CD8-positive, alpha-beta memory T cell (primary cell): ENCODE results near the gene CTNNA3. TPM values are rescaled to one million over a fixed set of nuclear protein-coding genes. Genes with fewer than 3 reads are reported as not detected.

Source experiments
- CTCF ChIA-PET: fragments of 350-600 bp; sonication (Branson Sonifier 250); formaldehyde crosslinking; loops from one replicate; lab custom pipeline; 2021; ENCODE audit warnings: antibody characterized with exemption; lab: Charles Lee
- POLR2A ChIA-PET: fragments of 350-600 bp; sonication (Branson Sonifier 250); formaldehyde crosslinking; loops from one replicate; lab custom pipeline; 2021; ENCODE audit warnings: antibody characterized with exemption; lab: Charles Lee
- DNase-seq, 5 donors: peaks; one replicate each; pipeline versions ENCODE4 v3.0.0 to v3.0.0-alpha.2; 2020 to 2022; ENCODE audit warnings: mixed read lengths in 1 of 5
- H3K27ac ChIP-seq: one replicate; pipeline ENCODE4 v1.7.0; 2013; ENCODE audit warnings: low read depth, mild to moderate bottlenecking, low read length, moderate library complexity
- H3K27me3 ChIP-seq: 2 replicates; pipeline ENCODE4 v1.7.0; 2013; ENCODE audit warnings: low read length, mild to moderate bottlenecking; ENCODE audit not compliant: insufficient read depth, poor library complexity, severe bottlenecking
- H3K36me3 ChIP-seq: 2 replicates; pipeline ENCODE4 v1.7.0; 2013; ENCODE audit warnings: mild to moderate bottlenecking, low read length, moderate library complexity; ENCODE audit not compliant: insufficient read depth
- H3K4me1 ChIP-seq: 2 replicates; pipeline ENCODE4 v1.7.0; 2013; ENCODE audit warnings: mild to moderate bottlenecking, low read length, moderate library complexity; ENCODE audit not compliant: insufficient read depth
- H3K4me3 ChIP-seq: 2 replicates; pipeline ENCODE4 v1.7.0; 2013; ENCODE audit warnings: mild to moderate bottlenecking, low read length
- H3K9me3 ChIP-seq: 2 replicates; pipeline ENCODE4 v1.7.0; 2013; ENCODE audit warnings: mild to moderate bottlenecking, low read length
- H3K27ac Mint-ChIP-seq, 8 donors: one replicate each; pipeline ENCODE4 v1.8.0; 2020 to 2021; ENCODE audit warnings: mixed read lengths in 8 of 8, mild to moderate bottlenecking in 6 of 8, inconsistent platforms in 3 of 8, moderate library complexity in 3 of 8
- H3K27me3 Mint-ChIP-seq, 2 donors: one replicate each; pipeline ENCODE4 v1.8.0; 2020 to 2021; ENCODE audit warnings: mixed read lengths in 2 of 2, mild to moderate bottlenecking in 1 of 2, moderate library complexity in 1 of 2
- H3K36me3 Mint-ChIP-seq, 3 donors: one replicate each; pipeline ENCODE4 v1.8.0; 2020 to 2021; ENCODE audit warnings: mixed read lengths in 3 of 3, inconsistent platforms in 1 of 3, mild to moderate bottlenecking in 1 of 3
- H3K4me1 Mint-ChIP-seq, 3 donors: one replicate each; pipeline ENCODE4 v1.8.0; 2020 to 2021; ENCODE audit warnings: mixed read lengths in 3 of 3, inconsistent platforms in 1 of 3, mild to moderate bottlenecking in 1 of 3
- H3K4me3 Mint-ChIP-seq, 7 donors: one replicate each; pipeline ENCODE4 v1.8.0; 2020 to 2021; ENCODE audit warnings: mixed read lengths in 7 of 7, mild to moderate bottlenecking in 6 of 7, moderate library complexity in 4 of 7, inconsistent platforms in 2 of 7
- H3K9me3 Mint-ChIP-seq, 5 donors: one replicate each; pipeline ENCODE4 v1.8.0; 2020 to 2022; ENCODE audit warnings: mixed read lengths in 5 of 5, mild to moderate bottlenecking in 3 of 5, moderate library complexity in 2 of 5, inconsistent platforms in 1 of 5
- polyA plus RNA-seq: library from polyadenylated mRNA; unstranded; fragments of 300-500 nt; fragmentation: Illumina TruSeq; gene quantifications from one replicate; pipeline ENCODE4 v1.2.3, GENCODE V29; 2021
- total RNA-seq, 2 experiments: library from RNA; stranded (reverse); gene quantifications; one replicate each; pipeline ENCODE4 v1.2.3, GENCODE V29; 2021

The CTNNA3 gene
- total and polyA plus RNA-seq, 3 experiments from 2014 or later = 0.92 TPM; not detected in 2

GRCh38 chr10:66102756-66103155, 1593.2 kb downstream of the CTNNA3 start:
- Mint-ChIP-seq H3K4me3 (no peak overlapping the region), H3K36me3 (no peaks in the 10 kb centered on the region), H3K27me3 (no peaks in the 10 kb centered on the region), H3K4me1 (no peaks in the 10 kb centered on the region), H3K9me3 (peaks cover 0 to 4% (median 2%) of the 10 kb centered on the region in 5 donors), H3K27ac (no peak overlapping the region)
- no peak for DNase-seq
- Histone ChIP-seq H3K4me3 (no peak overlapping the region), H3K27ac (no peak overlapping the region), H3K9me3 (no peaks in the 10 kb centered on the region), H3K4me1 (no peaks in the 10 kb centered on the region), H3K27me3 (no peaks in the 10 kb centered on the region), H3K36me3 (no peaks in the 10 kb centered on the region)
- ChIA-PET POLR2A (no interaction called here), CTCF (no interaction called here)

- Mint-ChIP-seq H3K9me3 (peaks cover 2 to 11% (median 4%) of the 10 kb centered on the region in 5 donors), H3K36me3 (no peaks in the 10 kb centered on the region), H3K27me3 (no peaks in the 10 kb centered on the region), H3K4me3 (no peak overlapping the region), H3K4me1 (no peaks in the 10 kb centered on the region), H3K27ac (no peak overlapping the region)
- ChIA-PET CTCF (no interaction called here), POLR2A (no interaction called here)
- H3K36me3 ChIP-seq = no peaks in the 10 kb centered on the region
- DNase-seq = no peak
- H3K27me3 ChIP-seq = no peaks in the 10 kb centered on the region
- no peaks in the 10 kb centered on the region for H3K9me3 ChIP-seq
- H3K4me3 ChIP-seq = no peak overlapping the region
- no peak overlapping the region for H3K27ac ChIP-seq
- H3K4me1 ChIP-seq = no peaks in the 10 kb centered on the region
These were observed 1597.2 kb downstream of the CTNNA3 start for GRCh38 chr10:66098595-66099480.

- Histone ChIP-seq H3K4me1 (no peaks in the 10 kb centered on the region), H3K9me3 (no peaks in the 10 kb centered on the region), H3K27ac (no peak overlapping the region), H3K27me3 (no peaks in the 10 kb centered on the region), H3K4me3 (no peak overlapping the region), H3K36me3 (no peaks in the 10 kb centered on the region)
- DNase-seq = no peak
- no peaks in the 10 kb centered on the region for H3K36me3 Mint-ChIP-seq
- no peak overlapping the region for H3K4me3 Mint-ChIP-seq
- H3K9me3 Mint-ChIP-seq = peaks cover 2 to 22% (median 5%) of the 10 kb centered on the region in 5 donors
- ChIA-PET CTCF (no interaction called here), POLR2A (no interaction called here)
- H3K27me3 Mint-ChIP-seq = no peaks in the 10 kb centered on the region
- H3K27ac Mint-ChIP-seq = no peak overlapping the region
- no peaks in the 10 kb centered on the region for H3K4me1 Mint-ChIP-seq
These were observed 1600.4 kb downstream of the CTNNA3 start for GRCh38 chr10:66095610-66096009.

GRCh38 chr10:66085906-66086305, 1610.1 kb downstream of the CTNNA3 start:
- Mint-ChIP-seq H3K36me3 (no peaks in the 10 kb centered on the region), H3K4me1 (no peaks in the 10 kb centered on the region), H3K4me3 (no peak overlapping the region), H3K27ac (no peak overlapping the region), H3K9me3 (peaks cover 0 to 19% (median 2%) of the 10 kb centered on the region in 5 donors), H3K27me3 (no peaks in the 10 kb centered on the region)
- H3K36me3 ChIP-seq = no peaks in the 10 kb centered on the region
- H3K9me3 ChIP-seq = no peaks in the 10 kb centered on the region
- CTCF ChIA-PET = no interaction called here
- H3K4me1 ChIP-seq = no peaks in the 10 kb centered on the region
- H3K4me3 ChIP-seq = no peak overlapping the region
- H3K27ac ChIP-seq = no peak overlapping the region
- DNase-seq = no peak
- POLR2A ChIA-PET = no interaction called here
- no peaks in the 10 kb centered on the region for H3K27me3 ChIP-seq

- H3K27ac Mint-ChIP-seq = no peak overlapping the region
- H3K4me1 Mint-ChIP-seq = no peaks in the 10 kb centered on the region
- H3K27me3 Mint-ChIP-seq = no peaks in the 10 kb centered on the region
- no peak overlapping the region for H3K27ac ChIP-seq
- H3K4me1 ChIP-seq = no peaks in the 10 kb centered on the region
- POLR2A ChIA-PET = no interaction called here
- no peak overlapping the region for H3K4me3 Mint-ChIP-seq
- no peak for DNase-seq
- H3K9me3 ChIP-seq = no peaks in the 10 kb centered on the region
- no peak overlapping the region for H3K4me3 ChIP-seq
- CTCF ChIA-PET = no interaction called here
- no peaks in the 10 kb centered on the region for H3K27me3 ChIP-seq
- no peaks in the 10 kb centered on the region for H3K36me3 Mint-ChIP-seq
- H3K9me3 Mint-ChIP-seq = peaks cover 0 to 21% (median 5%) of the 10 kb centered on the region in 5 donors
- no peaks in the 10 kb centered on the region for H3K36me3 ChIP-seq
These were observed 1624.1 kb downstream of the CTNNA3 start for GRCh38 chr10:66071907-66072306.

GRCh38 chr10:66058594-66058993, 1637.4 kb downstream of the CTNNA3 start:
- Mint-ChIP-seq H3K4me3 (no peak overlapping the region), H3K9me3 (peaks cover 2 to 38% (median 2%) of the 10 kb centered on the region in 5 donors), H3K4me1 (no peaks in the 10 kb centered on the region), H3K27me3 (no peaks in the 10 kb centered on the region), H3K36me3 (no peaks in the 10 kb centered on the region), H3K27ac (no peak overlapping the region)
- no peaks in the 10 kb centered on the region for H3K4me1 ChIP-seq
- ChIA-PET CTCF (no interaction called here), POLR2A (no interaction called here)
- H3K27me3 ChIP-seq = no peaks in the 10 kb centered on the region
- no peak overlapping the region for H3K4me3 ChIP-seq
- H3K27ac ChIP-seq = no peak overlapping the region
- H3K9me3 ChIP-seq = no peaks in the 10 kb centered on the region
- DNase-seq = no peak
- no peaks in the 10 kb centered on the region for H3K36me3 ChIP-seq

GRCh38 chr10:66049335-66049734, 1646.7 kb downstream of the CTNNA3 start:
- Mint-ChIP-seq H3K4me1 (no peaks in the 10 kb centered on the region), H3K27ac (no peak overlapping the region), H3K4me3 (no peak overlapping the region), H3K36me3 (no peaks in the 10 kb centered on the region), H3K9me3 (peaks cover 8 to 26% (median 19%) of the 10 kb centered on the region in 5 donors), H3K27me3 (no peaks in the 10 kb centered on the region)
- Histone ChIP-seq H3K36me3 (no peaks in the 10 kb centered on the region), H3K9me3 (no peaks in the 10 kb centered on the region), H3K4me3 (no peak overlapping the region), H3K27ac (no peak overlapping the region), H3K4me1 (no peaks in the 10 kb centered on the region), H3K27me3 (no peaks in the 10 kb centered on the region)
- POLR2A ChIA-PET = no interaction called here
- CTCF ChIA-PET = interaction anchor here (0.6 kb wide), 1 partner anchor 25 kb away, joined by 5 read pairs; no protein-coding TSS in a partner anchor
- no peak for DNase-seq

- Mint-ChIP-seq H3K4me3 (no peak overlapping the region), H3K27me3 (no peaks in the 10 kb centered on the region), H3K9me3 (peaks cover 9 to 28% (median 13%) of the 10 kb centered on the region in 5 donors), H3K4me1 (no peaks in the 10 kb centered on the region), H3K27ac (no peak overlapping the region), H3K36me3 (no peaks in the 10 kb centered on the region)
- Histone ChIP-seq H3K27me3 (no peaks in the 10 kb centered on the region), H3K4me1 (no peaks in the 10 kb centered on the region), H3K9me3 (no peaks in the 10 kb centered on the region), H3K36me3 (no peaks in the 10 kb centered on the region), H3K27ac (no peak overlapping the region), H3K4me3 (no peak overlapping the region)
- POLR2A ChIA-PET = no interaction called here
- no peak for DNase-seq
- CTCF ChIA-PET = no interaction called here
These were observed 1650.1 kb downstream of the CTNNA3 start for GRCh38 chr10:66045859-66046258.
